ENCODE measurements around the gene LPCAT1.

Gene LPCAT1

GRCh38 chr5:1555808-1556731 is 32.3 kb upstream of the LPCAT1 start:
- DNase-seq (ENCODE audit: insufficient read length, low spot score) = no peak
- FAIRE-seq = no peak

DNA sequence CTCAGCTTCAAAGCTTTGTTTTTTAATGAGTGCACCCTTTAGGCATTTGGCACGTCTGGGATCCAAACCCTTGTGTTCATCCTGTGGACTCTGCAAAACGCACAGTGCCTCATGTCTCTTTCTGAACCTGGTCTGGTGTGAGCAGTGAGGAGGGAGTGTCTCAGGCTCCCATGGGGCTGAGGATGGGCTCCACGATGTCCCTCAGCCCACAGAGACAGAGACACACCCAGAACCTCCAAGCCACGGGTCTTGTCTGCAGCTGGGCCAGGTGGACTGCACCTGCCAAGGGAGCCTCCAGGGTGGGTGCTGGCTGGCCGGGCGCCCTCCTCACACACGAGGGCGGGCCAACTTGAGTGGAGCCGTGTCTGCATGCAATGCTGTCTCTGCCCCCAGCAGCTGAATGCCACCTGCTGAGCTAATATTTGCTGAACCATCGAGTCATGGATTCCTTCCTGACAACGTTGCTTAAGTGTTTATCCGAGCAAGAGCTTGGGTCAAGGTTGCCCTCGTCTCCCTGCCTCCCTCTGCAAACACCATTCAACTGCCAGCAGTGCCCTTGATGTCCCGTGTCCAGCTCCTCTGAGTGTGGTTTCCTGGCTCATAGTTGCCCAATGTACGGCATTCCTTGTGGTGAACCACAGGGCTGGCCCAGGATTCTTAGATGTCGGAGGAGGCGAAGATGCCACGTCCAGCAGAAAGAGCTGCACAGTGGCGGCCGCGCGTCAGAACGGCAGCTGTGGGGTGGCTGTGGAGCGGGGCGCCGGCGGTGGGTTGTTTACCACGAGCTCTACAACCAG is 31.4 kb upstream of the LPCAT1 start:
- FAIRE-seq (no peak), DNase-seq (ENCODE audit: insufficient read length, low spot score) (no peak)

- DNase-seq (ENCODE audit: insufficient read length, low spot score) (no peak), FAIRE-seq (no peak)
Observed at GRCh38 chr5:1554410-1554967, 30.7 kb upstream of the LPCAT1 start.

DNA sequence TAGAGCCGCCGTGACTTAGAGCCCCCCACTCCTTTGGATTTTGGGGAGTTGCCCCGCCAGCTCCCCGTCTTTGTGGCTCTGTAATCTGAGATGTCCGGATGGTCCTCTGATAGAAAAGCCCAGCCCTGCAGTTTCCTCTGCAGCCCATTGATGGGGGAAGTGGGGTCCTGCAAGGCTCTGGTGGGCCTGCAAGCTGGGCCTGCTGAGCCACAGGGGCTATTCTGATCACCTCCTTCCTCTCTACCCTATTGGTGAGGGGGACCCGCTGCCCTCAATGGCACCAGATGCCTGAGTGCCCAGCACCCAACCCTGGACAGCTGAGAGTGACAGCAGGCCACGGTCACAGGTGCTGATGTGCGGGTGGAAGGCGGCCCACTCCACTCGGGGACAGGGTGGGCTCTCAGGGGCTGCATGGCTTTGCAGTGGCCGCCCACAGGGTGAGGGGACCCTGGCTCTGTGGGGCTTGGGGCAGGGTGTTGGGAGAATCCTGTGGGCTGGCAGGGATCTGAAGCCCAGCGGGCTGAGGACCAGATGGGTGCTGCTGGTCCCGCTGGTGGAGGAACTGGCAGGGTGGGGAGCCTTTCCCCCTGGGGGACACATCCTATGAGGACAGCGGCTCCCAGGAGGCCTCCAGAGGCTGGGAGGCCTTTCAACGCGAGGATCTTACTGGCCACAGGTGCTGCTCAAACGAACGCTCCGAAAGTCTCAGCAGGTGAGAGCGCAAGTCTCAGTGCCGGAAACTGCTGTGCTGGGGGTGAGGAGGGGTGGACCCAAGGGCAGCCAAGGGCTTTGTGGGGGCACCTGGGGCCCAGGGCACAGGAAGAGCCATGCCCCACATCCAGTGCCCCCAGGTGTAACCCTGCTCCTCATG is 30.0 kb upstream of the LPCAT1 start:
- FAIRE-seq (no peak), DNase-seq (ENCODE audit: insufficient read length, low spot score) (no peak)

- DNase-seq (ENCODE audit: insufficient read length, low spot score) (no peak), FAIRE-seq (no peak)
Observed at GRCh38 chr5:1552521-1553255, 28.9 kb upstream of the LPCAT1 start.

GRCh38 chr5:1551426-1552301 is 27.9 kb upstream of the LPCAT1 start:
- FAIRE-seq (no peak), DNase-seq (ENCODE audit: insufficient read length, low spot score) (no peak)

- FAIRE-seq = no peak
- DNase-seq (ENCODE audit: insufficient read length, low spot score) = no peak
Observed at GRCh38 chr5:1550287-1551076, 26.7 kb upstream of the LPCAT1 start.

- FAIRE-seq = no peak
- DNase-seq (ENCODE audit: insufficient read length, low spot score) = no peak
Observed at GRCh38 chr5:1549475-1550030, 25.8 kb upstream of the LPCAT1 start.

- FAIRE-seq = no peak
- DNase-seq (ENCODE audit: insufficient read length, low spot score) = no peak
Observed at GRCh38 chr5:1548702-1549474, 25.1 kb upstream of the LPCAT1 start.

GRCh38 chr5:1547655-1548054 is 23.9 kb upstream of the LPCAT1 start:
- DNase-seq (ENCODE audit: insufficient read length, low spot score) = no peak
- no peak for FAIRE-seq

- DNase-seq (ENCODE audit: insufficient read length, low spot score) (no peak), FAIRE-seq (no peak)
Observed at GRCh38 chr5:1547236-1547635, 23.5 kb upstream of the LPCAT1 start.

DNA sequence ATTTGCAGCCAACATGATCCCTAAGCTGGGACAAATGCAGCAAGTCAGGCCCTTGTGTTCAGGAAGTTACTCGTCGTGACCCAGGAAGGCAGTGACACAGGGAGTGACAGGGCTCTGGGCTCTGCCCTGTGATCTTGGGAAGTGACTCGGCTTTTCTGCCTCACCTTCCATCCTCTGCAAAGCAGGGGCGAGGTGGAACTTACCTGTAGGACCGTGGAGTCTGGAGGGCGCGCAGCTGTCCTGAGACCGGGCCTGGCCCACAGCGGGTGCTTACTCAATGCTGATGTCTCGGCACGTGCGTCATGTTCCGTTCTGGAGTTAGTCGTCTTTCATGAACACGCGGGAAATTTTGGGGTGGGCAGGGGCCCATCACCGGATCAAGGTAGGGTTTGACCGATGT is 22.8 kb upstream of the LPCAT1 start:
- no peak for FAIRE-seq
- DNase-seq (ENCODE audit: insufficient read length, low spot score) = no peak

DNA sequence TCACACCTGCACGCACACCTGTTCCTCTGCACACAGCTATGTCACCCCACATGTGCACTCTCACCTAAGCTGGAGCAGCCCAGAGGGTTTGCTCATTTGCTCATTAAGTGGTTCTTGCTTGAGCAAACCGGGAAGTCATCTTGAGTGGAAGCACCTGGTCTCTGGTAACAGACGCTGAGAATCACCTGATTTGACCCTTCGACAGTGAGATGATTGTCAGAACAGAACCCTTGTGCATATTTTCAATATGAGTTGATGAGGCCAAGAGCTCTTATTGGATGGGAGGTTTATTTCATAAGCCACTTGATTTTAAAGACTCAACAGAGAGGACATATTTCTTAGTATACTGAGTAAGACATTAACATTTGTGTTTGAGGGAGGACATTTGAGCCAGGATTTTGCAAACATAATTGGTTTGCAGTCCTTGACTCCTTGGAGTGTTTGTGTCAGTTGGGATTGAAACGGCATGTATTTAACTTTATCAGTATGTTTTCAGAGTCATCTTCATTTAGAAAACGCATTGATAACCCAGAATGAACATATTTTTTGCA is 22.1 kb upstream of the LPCAT1 start:
- no peak for DNase-seq (ENCODE audit: insufficient read length, low spot score)

DNA sequence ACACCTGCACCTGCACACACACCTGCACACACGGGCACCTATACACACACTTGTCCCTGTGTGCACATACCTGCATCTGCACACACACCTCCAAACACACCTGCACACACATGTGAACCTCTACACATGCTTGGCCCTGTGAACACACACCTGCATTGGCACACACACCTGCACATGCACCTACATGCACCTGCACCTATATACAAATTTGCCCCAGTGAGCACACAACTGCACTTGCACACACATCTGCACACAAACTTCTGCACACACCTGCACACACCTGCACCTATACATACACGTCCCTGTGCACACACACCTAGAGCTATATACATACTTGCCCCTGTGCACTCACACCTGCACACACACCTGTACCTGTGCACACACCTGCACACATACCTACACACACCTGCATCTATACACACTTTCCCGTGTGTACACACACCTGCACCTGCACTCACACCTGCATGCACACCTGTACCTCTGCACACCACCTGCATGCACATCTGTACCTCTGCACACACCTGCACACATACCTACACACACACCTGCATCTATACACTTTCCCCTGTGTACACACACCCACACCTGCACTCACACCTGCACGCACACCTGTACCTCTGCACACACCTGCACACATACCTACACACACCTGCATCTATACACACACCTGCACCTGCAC is 21.5 kb upstream of the LPCAT1 start:
- DNase-seq (ENCODE audit: insufficient read length, low spot score) (no peak), FAIRE-seq (no peak)

More for the DNA sequence above, 22.1 kb upstream of the LPCAT1 start:
- FAIRE-seq = no peak

DNA sequence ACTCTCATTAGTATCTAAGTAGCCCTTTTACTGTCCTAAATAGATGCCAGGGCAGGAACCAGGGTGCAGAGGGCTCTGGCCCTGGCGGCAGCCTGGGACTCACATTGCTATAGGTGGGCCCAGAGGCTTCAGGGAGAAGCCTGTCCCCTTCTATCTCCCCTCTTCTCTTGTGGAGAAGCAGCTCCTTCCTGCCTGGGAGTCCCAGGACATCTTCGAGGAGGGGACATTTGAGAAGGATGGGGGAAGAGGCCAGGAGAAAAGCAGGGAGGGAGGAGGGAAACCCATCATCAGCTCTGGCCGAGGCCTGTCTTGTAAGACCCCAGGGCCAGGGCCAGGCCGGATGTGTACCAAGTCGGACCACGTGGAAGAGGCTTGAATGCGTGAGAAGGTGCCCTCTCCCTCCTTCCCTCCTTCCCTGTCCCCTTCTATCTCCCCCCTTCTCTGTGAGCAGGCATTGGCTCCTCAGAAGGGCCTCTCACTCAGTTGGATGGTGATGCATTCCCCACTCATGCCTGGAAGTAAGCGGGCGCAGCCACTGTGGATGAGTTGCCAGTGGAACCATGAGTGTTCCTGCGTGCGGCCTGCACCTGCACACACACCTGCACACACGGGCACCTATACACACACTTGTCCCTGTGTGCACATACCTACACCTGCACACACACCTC is 20.7 kb upstream of the LPCAT1 start:
- no peak for DNase-seq (ENCODE audit: insufficient read length, low spot score)

More for the DNA sequence above, 20.7 kb upstream of the LPCAT1 start:
- FAIRE-seq = no peak

All from GM19239 (cell line).